H9 (cell line): ENCODE data around the gene ZNF70. TPM values are rescaled to one million over a fixed set of nuclear protein-coding genes. Genes with fewer than 3 reads are reported as not detected.

Experiments
- DNase-seq: peaks from one replicate; pipeline ENCODE4 v3.0.0-alpha.2; 2017
- H2AFZ ChIP-seq: one replicate; pipeline ENCODE4 v1.6.1; 2013; ENCODE audit warnings: mild to moderate bottlenecking, low read length, control low read depth, moderate library complexity
- H2AK5ac ChIP-seq: 2 replicates; pipeline ENCODE4 v1.6.1; 2013; ENCODE audit warnings: low read length, control low read depth, mixed read lengths; ENCODE audit not compliant: insufficient read length
- H2BK120ac ChIP-seq: one replicate; pipeline ENCODE4 v1.6.1; 2013; ENCODE audit warnings: low read depth, mild to moderate bottlenecking, low read length, control low read depth, inconsistent platforms; ENCODE audit not compliant: poor library complexity, severe bottlenecking
- H2BK12ac ChIP-seq: 2 replicates; pipeline ENCODE4 v1.6.1; 2013; ENCODE audit warnings: low read length, control low read depth, mixed read lengths, low read depth; ENCODE audit not compliant: insufficient read length
- H2BK15ac ChIP-seq: 2 replicates; pipeline ENCODE4 v1.6.1; 2013; ENCODE audit warnings: low read depth, low read length, control low read depth
- H2BK20ac ChIP-seq: one replicate; pipeline ENCODE4 v1.6.1; 2013; ENCODE audit warnings: low read depth, mild to moderate bottlenecking, low read length, control low read depth, inconsistent platforms; ENCODE audit not compliant: poor library complexity, severe bottlenecking
- H2BK5ac ChIP-seq: 2 replicates; pipeline ENCODE4 v1.6.1; 2013; ENCODE audit warnings: low read length, control low read depth, mixed read lengths; ENCODE audit not compliant: insufficient read length
- H3K14ac ChIP-seq: 2 replicates; pipeline ENCODE4 v1.6.1; 2013; ENCODE audit warnings: low read length, control low read depth; ENCODE audit not compliant: insufficient read depth
- H3K18ac ChIP-seq: 2 replicates; pipeline ENCODE4 v1.6.1; 2013; ENCODE audit warnings: low read depth, mild to moderate bottlenecking, mixed read lengths, low read length, control low read depth; ENCODE audit not compliant: insufficient read length
- H3K23ac ChIP-seq: 2 replicates; pipeline ENCODE4 v1.6.1; 2013; ENCODE audit warnings: low read length, control low read depth, mixed read lengths, low read depth; ENCODE audit not compliant: insufficient read length
- H3K23me2 ChIP-seq: 2 replicates; pipeline ENCODE4 v1.6.1; 2013; ENCODE audit warnings: low read depth, mild to moderate bottlenecking, mixed read lengths, low read length, control low read depth; ENCODE audit not compliant: insufficient read length, poor library complexity, severe bottlenecking
- H3K27ac ChIP-seq: 2 replicates; pipeline ENCODE4 v1.5.1; 2013; ENCODE audit warnings: low read length, control low read depth, mixed read lengths, low read depth; ENCODE audit not compliant: insufficient read length
- H3K27me3 ChIP-seq: 2 replicates; pipeline ENCODE4 v1.6.1; 2013; ENCODE audit warnings: low read length, control low read depth, inconsistent platforms; ENCODE audit not compliant: insufficient read depth
- H3K4ac ChIP-seq: 2 replicates; pipeline ENCODE4 v1.6.1; 2013; ENCODE audit warnings: low read depth, mild to moderate bottlenecking, control low read depth, inconsistent platforms, low read length, moderate library complexity
- H3K4me1 ChIP-seq: 2 replicates; pipeline ENCODE4 v1.6.1; 2013; ENCODE audit warnings: low read length, control low read depth, inconsistent platforms; ENCODE audit not compliant: insufficient read depth
- H3K4me2 ChIP-seq: 2 replicates; pipeline ENCODE4 v1.6.1; 2013; ENCODE audit warnings: low read length, control low read depth, mixed read lengths; ENCODE audit not compliant: insufficient read length, insufficient read depth
- H3K56ac ChIP-seq: 2 replicates; pipeline ENCODE4 v1.6.1; 2013; ENCODE audit warnings: low read depth, mild to moderate bottlenecking, mixed read lengths, low read length, control low read depth; ENCODE audit not compliant: insufficient read length
- H3K79me1 ChIP-seq: 2 replicates; pipeline ENCODE4 v1.6.1; 2013; ENCODE audit warnings: low read depth, mild to moderate bottlenecking, moderate library complexity, low read length, control low read depth, inconsistent platforms; ENCODE audit not compliant: insufficient read depth, poor library complexity, severe bottlenecking
- H3K79me2 ChIP-seq: 2 replicates; pipeline ENCODE4 v1.6.1; 2013; ENCODE audit warnings: low read length, control low read depth, inconsistent platforms; ENCODE audit not compliant: insufficient read depth
- H3K9ac ChIP-seq: 2 replicates; pipeline ENCODE4 v1.6.1; 2013; ENCODE audit warnings: low read length, control low read depth, mixed read lengths; ENCODE audit not compliant: insufficient read length; ENCODE audit errors: extremely low read depth
- H3K9me3 ChIP-seq: one replicate; pipeline ENCODE4 v1.6.1; 2013; ENCODE audit warnings: low read depth, low read length, inconsistent platforms; ENCODE audit not compliant: control insufficient read depth
- H3T11ph ChIP-seq: one replicate; pipeline ENCODE4 v1.6.1; 2013; ENCODE audit warnings: mild to moderate bottlenecking, low read length, control low read depth, inconsistent platforms
- H4K20me1 ChIP-seq: one replicate; pipeline ENCODE4 v1.6.1; 2013; ENCODE audit not compliant: control insufficient read depth, insufficient read length, insufficient read depth
- H4K5ac ChIP-seq: 2 replicates; pipeline ENCODE4 v1.6.1; 2013; ENCODE audit warnings: low read depth, mild to moderate bottlenecking, mixed read lengths, low read length, control low read depth; ENCODE audit not compliant: insufficient read length
- H4K8ac ChIP-seq: replicated peaks from 2 replicates; pipeline ENCODE4 v1.6.1; 2013; ENCODE audit warnings: low read length, control low read depth, mixed read lengths, low read depth; ENCODE audit not compliant: insufficient read length
- H4K91ac ChIP-seq: 2 replicates; pipeline ENCODE4 v1.6.1; 2013; ENCODE audit warnings: low read depth, mild to moderate bottlenecking, moderate library complexity, mixed read lengths, low read length, control low read depth; ENCODE audit not compliant: insufficient read length
- H3K27ac Mint-ChIP-seq, 3 experiments: 2 replicates in 2 of 3; 3 replicates in 1 of 3; pipeline ENCODE4 v1.8.0; 2020 to 2021; ENCODE audit warnings: mixed read lengths in 3 of 3, mild to moderate bottlenecking in 1 of 3, moderate library complexity in 1 of 3
- H3K27me3 Mint-ChIP-seq: 2 replicates; pipeline ENCODE4 v1.8.0; 2021; ENCODE audit warnings: low read depth, mild to moderate bottlenecking, moderate library complexity, mixed read lengths
- H3K36me3 Mint-ChIP-seq, 3 experiments: 2 replicates in 2 of 3; 3 replicates in 1 of 3; pipeline ENCODE4 v1.8.0; 2020 to 2021; ENCODE audit warnings: low read depth in 3 of 3, mixed read lengths in 3 of 3; ENCODE audit not compliant: insufficient read depth in 1 of 3
- H3K4me1 Mint-ChIP-seq, 2 experiments: 2 replicates each; pipeline ENCODE4 v1.8.0; 2020; ENCODE audit warnings: mixed read lengths in 2 of 2
- H3K4me3 Mint-ChIP-seq, 2 experiments: 2 replicates in 1 of 2; 3 replicates in 1 of 2; pipeline ENCODE4 v1.8.0; 2020 to 2021; ENCODE audit warnings: mild to moderate bottlenecking in 2 of 2, mixed read lengths in 2 of 2, moderate library complexity in 1 of 2
- H3K9me3 Mint-ChIP-seq, 2 experiments: 2 replicates in 1 of 2; 3 replicates in 1 of 2; pipeline ENCODE4 v1.8.0; 2020; ENCODE audit warnings: mild to moderate bottlenecking in 2 of 2, mixed read lengths in 2 of 2, moderate library complexity in 1 of 2
- CTCF ChIP-seq: fragments of 200-600 bp; sonication (generic); conservative IDR thresholded peaks from 3 replicates; pipeline ENCODE4 v1.8.0; 2021; ENCODE audit warnings: antibody characterized with exemption, mild to moderate bottlenecking
- WGBS: extraction: QIAGEN DNeasy Blood & Tissue Kit; methylation state at CpG from one replicate; pipeline ENCODE4 v1.1.7; 2013; ENCODE audit warnings: missing lambda C conversion rate, low lambda C conversion rate, mixed read lengths; ENCODE audit not compliant: insufficient read length; ENCODE audit errors: extremely low coverage; 5-methylcytosine and 5-hydroxymethylcytosine counted together
- total RNA-seq: library from RNA; stranded (reverse); gene quantifications from 2 replicates; pipeline ENCODE4 v1.2.1, GENCODE V29; 2021

Gene ZNF70
- total RNA-seq, 1 experiment from 2014 or later, result 3.5 TPM

DNA sequence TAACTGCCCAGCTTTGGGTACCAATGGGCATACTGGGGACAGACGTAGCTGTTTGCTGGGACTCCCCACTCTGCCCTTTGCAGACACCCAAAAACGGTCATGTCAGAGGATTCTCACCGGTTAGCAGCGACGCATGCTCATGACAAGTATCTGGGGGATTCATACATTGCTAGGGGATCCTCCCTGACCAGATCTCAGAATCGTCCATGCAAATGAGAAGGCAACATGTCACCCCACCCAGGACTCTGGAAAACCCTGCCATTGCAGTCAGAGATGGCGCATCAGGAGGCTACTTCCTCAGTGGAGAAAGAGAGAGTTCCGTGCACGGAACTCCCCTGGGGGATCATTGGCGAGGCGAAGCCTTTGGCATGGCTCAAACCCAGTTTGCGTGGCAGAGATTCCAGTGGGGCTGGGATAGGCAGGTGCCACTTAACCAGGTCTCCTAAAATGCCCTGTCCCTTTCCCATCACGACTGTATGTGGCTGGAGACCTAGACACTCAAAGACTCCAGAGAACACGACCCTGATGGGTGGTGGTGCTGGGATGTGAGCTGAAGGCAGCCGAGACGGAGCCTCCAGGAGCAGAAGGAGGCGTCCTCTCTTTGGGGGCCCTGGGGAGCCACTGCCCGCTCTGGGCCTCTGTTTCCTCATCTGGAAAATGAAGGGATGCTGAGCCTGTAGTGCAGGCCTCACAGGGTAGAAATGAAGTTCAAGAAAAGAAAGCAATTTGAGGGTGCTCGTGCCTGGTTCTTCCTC, 55.2 kb downstream of the ZNF70 start:
- no peak overlapping the region for H3K14ac ChIP-seq
- no peaks in the 10 kb centered on the region for H3K79me1 ChIP-seq
- peak overlapping the region in 1 of 3 experiments; percentile 34; a peak in 2 of 7 replicates for H3K27ac Mint-ChIP-seq
- H3K4me3 Mint-ChIP-seq, result peak overlapping the region in 1 of 2 experiments; percentile 1; a peak in 1 of 5 replicates
- H4K8ac ChIP-seq, result no peak overlapping the region
- no peak overlapping the region for H3K4me2 ChIP-seq
- H3K27ac ChIP-seq, result no peak overlapping the region
- WGBS, result no CpG with 5 or more reads among the region's 19 CpGs
- no peak overlapping the region for H4K5ac ChIP-seq
- H2BK15ac ChIP-seq, result no peak overlapping the region
- DNase-seq, result no peak
- H3K9me3 ChIP-seq, result no peaks in the 10 kb centered on the region
- no peak overlapping the region for H4K91ac ChIP-seq
- H4K20me1 ChIP-seq, result no peaks in the 10 kb centered on the region
- no peak overlapping the region for H3K18ac ChIP-seq
- peaks cover 17 to 42% (median 33%) of the 10 kb centered on the region in 3 experiments for H3K36me3 Mint-ChIP-seq
- H2BK20ac ChIP-seq, result no peak overlapping the region
- H3K23me2 ChIP-seq, result no peaks in the 10 kb centered on the region
- TF ChIP-seq CTCF, result no peak
- no peaks in the 10 kb centered on the region for H3K9me3 Mint-ChIP-seq
- H2BK12ac ChIP-seq, result no peak overlapping the region
- no peaks in the 10 kb centered on the region for H3K4me1 Mint-ChIP-seq
- no peak overlapping the region for H3T11ph ChIP-seq
- no peak overlapping the region for H2AFZ ChIP-seq
- H3K23ac ChIP-seq, result no peak overlapping the region
- H2BK5ac ChIP-seq, result no peak overlapping the region
- H2BK120ac ChIP-seq, result no peak overlapping the region
- no peaks in the 10 kb centered on the region for H3K4me1 ChIP-seq
- H3K27me3 ChIP-seq, result no peaks in the 10 kb centered on the region
- no peaks in the 10 kb centered on the region for H3K79me2 ChIP-seq
- no peak overlapping the region for H3K9ac ChIP-seq
- H3K4ac ChIP-seq, result no peak overlapping the region
- H2AK5ac ChIP-seq, result no peak overlapping the region
- no peaks in the 10 kb centered on the region for H3K27me3 Mint-ChIP-seq
- no peak overlapping the region for H3K56ac ChIP-seq
